Cardiac fibroblast (primary cell): Measurements from ENCODE around the gene EFHD2.
"Not testable (repeated sequence)": the region's sequence is repeated elsewhere in the genome, so short reads cannot be mapped to it uniquely, and the experiment has no call there.

Source experiments
- DNase-seq, 2 donors: peaks; one replicate each; pipeline versions ENCODE4 v3.0.0 to v3.0.0-alpha.2; 2010; ENCODE audit warnings: low read depth in 2 of 2
- H3K4me3 ChIP-seq, 2 donors: replicated peaks in 1 of 2; 1 replicate in 1 of 2; 2 replicates in 1 of 2; pipeline ENCODE4 v1.5.1; 2011; ENCODE audit warnings: low read depth in 2 of 2, low read length in 2 of 2, mild to moderate bottlenecking in 2 of 2, moderate library complexity in 1 of 2
- TF ChIP-seq, protein P1 (sequence below): IDR thresholded peaks from one replicate; pipeline ENCODE4 v1.5.1; 2011; ENCODE audit warnings: low read depth, mild to moderate bottlenecking, low read length, inconsistent platforms

EFHD2 gene

DNA sequence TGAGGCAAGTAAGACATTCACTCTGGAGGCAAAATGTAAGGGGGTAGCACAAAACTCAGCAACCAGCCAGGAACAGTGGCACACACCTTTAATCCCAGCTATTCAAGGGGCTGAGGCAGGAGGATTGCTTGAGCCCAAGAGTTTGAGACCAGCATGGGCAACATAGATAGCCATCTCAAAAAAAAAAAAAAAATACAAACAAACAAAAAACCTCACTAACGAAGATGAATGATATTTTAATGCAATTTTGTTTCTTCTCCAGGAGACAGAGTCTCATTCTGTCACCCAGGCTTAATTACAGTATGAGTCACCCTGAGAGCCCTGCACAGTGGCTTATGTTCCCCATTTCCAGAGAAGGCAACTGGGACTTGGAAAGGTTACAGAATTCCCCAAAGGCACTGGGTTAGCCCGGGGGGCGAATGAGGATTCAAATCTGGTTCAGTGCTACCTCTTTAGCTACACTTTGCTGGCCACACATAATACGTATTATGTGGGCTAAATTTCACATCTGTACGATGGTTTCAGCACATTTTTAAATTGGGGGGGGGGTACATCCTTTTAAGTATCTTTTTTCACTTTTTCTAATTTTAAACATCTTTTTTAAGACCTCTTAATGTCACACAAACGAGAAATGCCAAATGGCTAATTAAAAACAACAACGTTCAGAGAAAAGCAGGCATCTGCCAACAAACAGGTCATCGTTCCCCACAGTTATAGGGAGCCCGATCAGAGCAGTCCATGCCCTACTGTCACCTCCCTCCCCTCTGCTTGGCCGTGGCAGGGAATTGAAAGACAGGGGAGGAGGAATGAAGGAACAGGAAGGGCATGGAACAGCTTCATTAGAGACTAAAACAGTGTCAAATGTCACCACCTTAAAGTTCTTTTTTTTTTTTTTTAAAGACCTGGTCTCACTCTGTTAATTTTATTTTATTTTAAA, 50.4 kb downstream of the EFHD2 start:
- TF ChIP-seq, protein P1, sequence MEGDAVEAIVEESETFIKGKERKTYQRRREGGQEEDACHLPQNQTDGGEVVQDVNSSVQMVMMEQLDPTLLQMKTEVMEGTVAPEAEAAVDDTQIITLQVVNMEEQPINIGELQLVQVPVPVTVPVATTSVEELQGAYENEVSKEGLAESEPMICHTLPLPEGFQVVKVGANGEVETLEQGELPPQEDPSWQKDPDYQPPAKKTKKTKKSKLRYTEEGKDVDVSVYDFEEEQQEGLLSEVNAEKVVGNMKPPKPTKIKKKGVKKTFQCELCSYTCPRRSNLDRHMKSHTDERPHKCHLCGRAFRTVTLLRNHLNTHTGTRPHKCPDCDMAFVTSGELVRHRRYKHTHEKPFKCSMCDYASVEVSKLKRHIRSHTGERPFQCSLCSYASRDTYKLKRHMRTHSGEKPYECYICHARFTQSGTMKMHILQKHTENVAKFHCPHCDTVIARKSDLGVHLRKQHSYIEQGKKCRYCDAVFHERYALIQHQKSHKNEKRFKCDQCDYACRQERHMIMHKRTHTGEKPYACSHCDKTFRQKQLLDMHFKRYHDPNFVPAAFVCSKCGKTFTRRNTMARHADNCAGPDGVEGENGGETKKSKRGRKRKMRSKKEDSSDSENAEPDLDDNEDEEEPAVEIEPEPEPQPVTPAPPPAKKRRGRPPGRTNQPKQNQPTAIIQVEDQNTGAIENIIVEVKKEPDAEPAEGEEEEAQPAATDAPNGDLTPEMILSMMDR, result no peak
- DNase-seq, result no peak
- no peak overlapping the region for H3K4me3 ChIP-seq

DNA sequence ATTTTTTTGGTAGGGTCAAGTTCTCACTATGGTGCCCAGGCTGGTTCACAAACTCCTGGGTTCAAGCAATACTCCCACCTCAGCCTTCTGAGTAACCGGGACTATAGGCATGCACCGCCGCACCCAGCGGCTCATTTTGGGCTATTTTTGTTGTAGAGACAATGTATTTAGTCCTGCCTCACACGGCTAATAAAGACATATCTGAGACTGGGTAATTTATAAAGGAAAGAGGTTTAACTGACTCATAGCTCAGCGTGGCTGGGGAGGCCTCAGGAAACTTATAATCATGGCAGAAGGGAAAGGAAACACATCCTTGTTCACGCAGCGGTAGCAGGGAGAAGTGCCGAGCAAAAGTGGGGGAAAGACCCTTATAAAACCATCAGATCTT, 51.0 kb downstream of the EFHD2 start:
- H3K4me3 ChIP-seq, result no peak overlapping the region
- TF ChIP-seq, protein P1, result no peak
- no peak for DNase-seq

DNA sequence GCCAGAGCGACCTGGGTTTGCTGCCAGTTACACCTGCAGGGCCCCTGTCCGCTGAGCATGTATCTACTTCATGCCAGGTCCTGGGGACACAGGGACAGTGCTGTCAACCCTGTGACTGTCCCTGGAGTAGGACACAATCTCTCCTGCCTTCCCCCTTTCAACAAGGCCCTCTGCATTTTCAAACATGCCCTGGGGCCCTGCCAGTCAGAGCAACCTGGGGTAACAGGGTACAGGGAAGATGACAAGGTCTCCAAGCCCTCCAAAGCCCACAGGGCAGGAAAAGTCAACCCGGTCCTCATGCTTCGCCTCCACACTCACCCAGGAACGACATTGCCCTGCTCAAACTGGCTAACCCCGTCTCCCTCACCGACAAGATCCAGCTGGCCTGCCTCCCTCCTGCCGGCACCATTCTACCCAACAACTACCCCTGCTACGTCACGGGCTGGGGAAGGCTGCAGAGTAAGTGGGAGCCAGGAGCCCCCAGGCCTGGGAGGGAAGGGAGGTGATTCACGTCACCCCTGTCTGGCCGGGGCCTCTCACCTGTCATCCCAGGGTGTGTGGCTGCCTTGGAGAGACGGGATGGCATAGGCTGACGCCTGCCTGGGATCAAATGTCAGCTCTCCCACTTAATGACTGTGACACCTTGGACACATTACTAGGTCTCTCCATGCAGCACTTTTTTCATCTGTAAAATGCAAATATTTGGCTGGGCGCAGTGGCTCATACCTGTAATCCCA, 53.5 kb downstream of the EFHD2 start:
- not testable (repeated sequence) for H3K4me3 ChIP-seq, DNase-seq

DNA sequence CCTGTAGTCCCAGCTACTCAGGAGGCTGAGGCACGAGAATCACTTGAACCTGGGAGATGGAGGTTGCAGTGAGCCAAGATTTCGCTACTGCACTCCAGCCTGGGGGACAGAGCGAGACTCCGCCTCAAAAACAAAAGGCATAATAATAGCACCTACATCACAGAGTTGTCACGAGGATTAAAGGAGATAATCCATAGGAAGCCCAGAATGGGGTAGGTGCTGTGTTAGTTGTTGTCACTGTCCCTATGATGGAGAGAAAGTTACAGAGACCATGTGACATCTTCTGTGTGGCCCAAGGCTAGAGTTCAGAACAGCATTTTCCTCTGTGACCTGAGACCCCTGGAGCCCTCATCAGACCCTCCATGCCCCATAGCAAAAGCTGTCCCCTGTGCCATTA, 54.2 kb downstream of the EFHD2 start:
- not testable (repeated sequence) for H3K4me3 ChIP-seq, DNase-seq

DNA sequence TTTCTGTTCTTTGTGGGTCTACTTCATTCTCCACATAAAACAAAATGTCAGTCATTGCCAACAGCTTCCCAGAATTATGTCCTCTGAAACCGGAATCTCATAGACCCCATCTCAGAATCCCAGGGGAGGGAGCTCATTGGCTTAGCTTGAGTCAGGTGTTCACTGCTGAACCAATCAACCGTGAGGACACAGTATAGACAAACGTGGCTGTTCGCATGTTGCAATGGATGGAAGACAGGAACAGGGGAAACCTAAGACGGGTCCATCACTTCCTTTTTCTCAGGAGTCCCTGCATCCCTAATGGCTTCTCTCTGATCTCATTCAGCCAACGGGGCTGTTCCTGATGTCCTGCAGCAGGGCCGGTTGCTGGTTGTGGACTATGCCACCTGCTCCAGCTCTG, 56.0 kb downstream of the EFHD2 start:
- no peak for DNase-seq
- TF ChIP-seq, protein P1, result no peak
- H3K4me3 ChIP-seq, result no peak overlapping the region

DNA sequence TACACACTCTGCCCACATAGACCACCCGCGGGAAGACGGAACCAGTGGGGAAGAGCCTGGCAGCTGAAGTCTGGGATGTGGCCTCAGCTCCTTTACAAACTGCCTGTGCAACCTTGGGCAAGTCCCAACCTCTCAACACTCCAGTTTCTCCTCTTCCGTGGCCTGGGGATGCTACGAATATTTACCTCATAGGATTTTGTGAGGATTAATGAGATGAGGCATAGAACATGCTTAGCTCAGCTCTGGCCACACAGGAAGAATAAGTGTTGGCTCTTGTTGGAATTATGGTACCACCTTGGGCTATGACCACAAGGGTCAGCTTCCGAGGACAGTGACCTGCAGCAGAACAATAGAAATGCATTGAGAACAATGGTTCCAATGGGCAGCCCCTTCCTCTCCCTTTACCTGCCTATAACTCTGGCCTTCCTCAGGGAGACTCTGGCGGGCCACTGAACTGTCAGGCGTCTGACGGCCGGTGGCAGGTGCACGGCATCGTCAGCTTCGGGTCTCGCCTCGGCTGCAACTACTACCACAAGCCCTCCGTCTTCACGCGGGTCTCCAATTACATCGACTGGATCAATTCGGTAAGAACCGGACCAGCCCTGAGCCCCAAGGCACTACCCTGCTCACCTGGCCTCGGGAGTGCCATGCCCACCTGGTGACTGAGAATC, 57.4 kb downstream of the EFHD2 start:
- not testable (repeated sequence) for DNase-seq

DNA sequence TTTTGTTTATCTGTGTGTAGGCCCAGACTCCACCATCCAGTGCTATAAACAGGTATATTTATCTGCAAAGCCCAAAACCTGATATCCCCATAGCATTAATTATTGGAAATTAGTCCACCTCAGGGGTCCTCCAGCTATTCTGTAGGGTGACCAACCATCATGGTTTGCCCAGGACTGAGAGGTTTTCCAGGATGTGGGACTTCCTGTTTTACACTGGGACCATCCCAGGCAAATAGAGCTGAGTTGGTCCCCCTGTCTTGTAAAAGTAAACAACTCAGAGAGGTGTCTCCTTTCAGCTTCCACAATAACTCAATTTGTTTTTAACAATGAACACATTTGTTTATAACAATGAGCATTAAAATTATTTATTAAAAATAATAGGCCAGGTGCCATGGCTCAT, 58.5 kb downstream of the EFHD2 start:
- TF ChIP-seq, protein P1, result no peak
- no peak overlapping the region for H3K4me3 ChIP-seq
- no peak for DNase-seq

More for the DNA sequence above, 57.4 kb downstream of the EFHD2 start:
- not testable (repeated sequence) for H3K4me3 ChIP-seq

DNA sequence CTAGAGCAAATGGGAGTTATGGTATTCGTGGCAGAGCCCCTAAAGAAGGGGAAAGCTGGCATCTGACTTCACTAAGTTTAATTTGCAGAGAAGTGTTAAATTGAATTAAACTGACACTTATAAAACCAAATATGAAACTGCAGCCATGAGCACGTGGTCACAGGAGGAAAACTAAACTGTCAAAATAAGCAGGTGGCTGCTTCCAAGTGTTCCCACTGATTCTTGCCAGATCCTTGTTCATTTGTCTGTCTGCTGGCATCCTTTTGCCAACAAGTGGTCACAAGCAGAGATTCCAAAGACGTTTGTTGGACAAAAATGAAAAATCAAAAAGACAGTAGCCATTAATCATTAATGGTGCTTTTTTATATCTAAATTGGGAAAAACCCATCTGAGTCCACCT, 59.7 kb downstream of the EFHD2 start:
- TF ChIP-seq, protein P1, result no peak
- no peak overlapping the region for H3K4me3 ChIP-seq
- DNase-seq, result no peak

DNA sequence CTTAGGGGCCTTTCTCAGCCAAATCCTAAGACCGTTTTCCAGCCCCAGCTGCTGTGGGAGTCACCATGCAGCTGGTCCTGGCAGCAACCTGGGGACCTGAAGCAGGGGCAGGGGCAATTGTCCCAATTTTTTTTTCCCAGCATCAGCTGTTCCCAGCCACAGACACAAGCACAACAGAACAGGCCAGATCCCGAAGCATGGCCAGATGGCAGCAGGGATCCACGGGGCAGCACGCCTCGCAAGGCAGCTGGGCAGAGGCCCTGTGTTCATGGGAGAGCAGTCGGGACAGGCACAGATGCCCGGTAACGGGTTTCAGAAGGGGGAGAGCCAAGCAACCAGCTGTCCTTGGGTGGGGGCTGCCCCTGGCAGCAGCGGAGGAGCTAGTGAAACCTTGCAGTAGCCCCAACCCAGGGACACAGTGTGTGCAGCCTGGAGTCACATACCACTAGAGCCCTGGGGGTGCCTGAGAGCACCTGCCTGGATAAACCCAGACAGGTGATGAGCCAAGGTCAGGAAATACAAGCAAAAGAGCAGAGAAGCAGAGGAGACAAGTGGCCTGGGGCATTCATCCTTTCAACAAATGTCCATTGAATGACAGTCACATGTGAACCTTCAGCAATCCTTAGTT, 60.2 kb downstream of the EFHD2 start:
- not testable (repeated sequence) for H3K4me3 ChIP-seq, DNase-seq

DNA sequence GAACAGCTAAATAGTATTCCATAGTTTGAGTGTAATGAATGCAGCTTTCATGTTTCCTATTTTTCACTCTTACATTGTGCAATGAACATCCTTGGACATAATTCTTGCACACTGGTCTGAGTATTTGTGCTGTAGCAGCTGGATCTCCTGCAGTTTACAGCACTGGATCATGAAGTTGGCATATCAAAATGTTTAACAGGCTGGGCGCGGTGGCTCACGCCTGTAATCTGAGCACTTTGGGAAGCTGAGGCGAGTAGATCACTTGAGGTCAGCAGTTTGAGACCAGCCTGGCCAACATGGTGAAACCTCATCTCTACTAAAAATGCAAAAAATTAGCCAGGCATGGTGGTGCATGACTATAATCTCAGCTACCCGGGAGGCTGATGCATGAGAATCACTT, 61.4 kb downstream of the EFHD2 start:
- not testable (repeated sequence) for DNase-seq, H3K4me3 ChIP-seq

DNA sequence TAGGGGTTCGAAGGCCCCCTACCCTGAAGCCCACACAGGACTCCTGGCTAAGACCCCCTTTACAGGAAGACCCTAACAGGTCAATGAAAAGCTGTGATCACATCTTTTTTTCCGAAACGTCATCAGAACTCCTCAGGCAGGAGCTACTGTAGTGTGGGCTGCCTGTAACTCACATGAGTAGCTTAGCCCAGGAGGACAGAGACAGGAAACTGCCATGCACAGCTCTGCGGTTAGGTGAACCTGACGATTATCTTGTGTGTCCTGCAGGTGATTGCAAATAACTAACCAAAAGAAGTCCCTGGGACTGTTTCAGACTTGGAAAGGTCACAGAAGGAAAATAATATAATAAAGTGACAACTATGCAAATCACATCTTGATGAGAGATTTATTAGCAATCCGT, 62.0 kb downstream of the EFHD2 start:
- not testable (repeated sequence) for DNase-seq, H3K4me3 ChIP-seq
